SK-N-MC (cell line): ENCODE results near the gene TYW1.
"Not testable (repeated sequence)": the region's sequence is repeated elsewhere in the genome, so short reads cannot be mapped to it uniquely, and the experiment has no call there.

Experiments
- FOXP2 ChIP-seq: optimal IDR thresholded peaks from 2 replicates; pipeline ENCODE3; 2011; ENCODE audit warnings: mild to moderate bottlenecking, moderate library complexity; ENCODE audit not compliant: insufficient read depth; ENCODE audit errors: extremely low read length, control extremely low read depth
- POLR2AphosphoS5 ChIP-seq: IDR thresholded peaks from 2 replicates; pipeline ENCODE4 v1.6.1; 2012; ENCODE audit warnings: mild to moderate bottlenecking, low read depth, low read length, borderline replicate concordance

GRCh38 chr7:67269916-67270315 is 273.3 kb downstream of the TYW1 start:
- not testable (repeated sequence) for TF ChIP-seq POLR2AphosphoS5, FOXP2
